Endodermal cell (in vitro differentiated cells): Measurements from ENCODE around the gene PRDX1. TPM values are rescaled to one million over a fixed set of nuclear protein-coding genes. Genes with fewer than 3 reads are reported as not detected.

Experiments used
- DNase-seq: peaks from one replicate; pipeline ENCODE4 v3.0.0-alpha.2; 2017
- H3K27ac ChIP-seq: 2 replicates; pipeline ENCODE4 v1.5.1; 2013; ENCODE audit warnings: mild to moderate bottlenecking, low read depth, low read length, moderate library complexity
- H3K27me3 ChIP-seq: 2 replicates; pipeline ENCODE4 v1.6.1; 2013; ENCODE audit warnings: mild to moderate bottlenecking, low read length, moderate library complexity; ENCODE audit not compliant: insufficient read depth, control insufficient read depth, poor library complexity, severe bottlenecking
- H3K36me3 ChIP-seq: 2 replicates; pipeline ENCODE4 v1.7.0; 2013; ENCODE audit warnings: mild to moderate bottlenecking, low read length, moderate library complexity; ENCODE audit not compliant: control insufficient read depth, insufficient read depth
- H3K4me1 ChIP-seq: one replicate; pipeline ENCODE4 v1.7.0; 2013; ENCODE audit warnings: low read length; ENCODE audit not compliant: control insufficient read depth, insufficient read depth
- H3K4me3 ChIP-seq: 2 replicates; pipeline ENCODE4 v1.5.1; 2013; ENCODE audit warnings: mild to moderate bottlenecking, low read length, moderate library complexity
- H3K9ac ChIP-seq: 2 replicates; pipeline ENCODE4 v1.6.1; 2013; ENCODE audit warnings: mild to moderate bottlenecking, low read length, moderate library complexity; ENCODE audit not compliant: poor library complexity, severe bottlenecking; ENCODE audit errors: extremely low read depth
- H3K9me3 ChIP-seq: 2 replicates; pipeline ENCODE4 v1.6.1; 2013; ENCODE audit warnings: mild to moderate bottlenecking, low read length, moderate library complexity; ENCODE audit not compliant: control insufficient read depth
- H3K27ac Mint-ChIP-seq: 2 replicates; pipeline ENCODE4 v1.8.0; 2020; ENCODE audit warnings: mixed read lengths
- H3K27me3 Mint-ChIP-seq: 2 replicates; pipeline ENCODE4 v1.8.0; 2021; ENCODE audit warnings: mild to moderate bottlenecking, mixed read lengths; ENCODE audit not compliant: insufficient read depth
- H3K36me3 Mint-ChIP-seq: 2 replicates; pipeline ENCODE4 v1.8.0; 2020; ENCODE audit warnings: low read depth, mixed read lengths
- H3K4me1 Mint-ChIP-seq: 2 replicates; pipeline ENCODE4 v1.8.0; 2020; ENCODE audit warnings: mixed read lengths
- H3K4me3 Mint-ChIP-seq: 2 replicates; pipeline ENCODE4 v1.8.0; 2020; ENCODE audit warnings: mild to moderate bottlenecking, moderate library complexity, mixed read lengths
- H3K9me3 Mint-ChIP-seq: 2 replicates; pipeline ENCODE4 v1.8.0; 2020; ENCODE audit warnings: mild to moderate bottlenecking, mixed read lengths
- WGBS, 2 experiments: methylation state at CpG; one replicate each; pipeline versions ENCODE4 v1.1.5 to v1.1.7; 2013; ENCODE audit warnings: missing lambda C conversion rate in 2 of 2, mixed read lengths in 1 of 2; ENCODE audit not compliant: insufficient coverage in 1 of 2, insufficient read length in 1 of 2; 5-methylcytosine and 5-hydroxymethylcytosine counted together
- total RNA-seq, 2 donors: library from RNA; stranded (reverse); fragmentation: NEBNext Ultra II Directional in 1 of 2; extraction: Animal tissue kit (Norgen Biotek cat#: 25700) in 1 of 2; gene quantifications; 2 replicates in 1 of 2; 3 replicates in 1 of 2; pipeline ENCODE4 v1.2.1, GENCODE V29; 2021
- TF ChIP-seq, protein P1 (sequence below): fragments of 200-600 bp; sonication (generic); conservative IDR thresholded peaks from 2 replicates; pipeline ENCODE4 v1.5.0; 2021; ENCODE audit warnings: antibody characterized with exemption, mild to moderate bottlenecking

PRDX1 gene
- total RNA-seq, 2 donors from 2014 or later = 872 to 949 TPM

DNA sequence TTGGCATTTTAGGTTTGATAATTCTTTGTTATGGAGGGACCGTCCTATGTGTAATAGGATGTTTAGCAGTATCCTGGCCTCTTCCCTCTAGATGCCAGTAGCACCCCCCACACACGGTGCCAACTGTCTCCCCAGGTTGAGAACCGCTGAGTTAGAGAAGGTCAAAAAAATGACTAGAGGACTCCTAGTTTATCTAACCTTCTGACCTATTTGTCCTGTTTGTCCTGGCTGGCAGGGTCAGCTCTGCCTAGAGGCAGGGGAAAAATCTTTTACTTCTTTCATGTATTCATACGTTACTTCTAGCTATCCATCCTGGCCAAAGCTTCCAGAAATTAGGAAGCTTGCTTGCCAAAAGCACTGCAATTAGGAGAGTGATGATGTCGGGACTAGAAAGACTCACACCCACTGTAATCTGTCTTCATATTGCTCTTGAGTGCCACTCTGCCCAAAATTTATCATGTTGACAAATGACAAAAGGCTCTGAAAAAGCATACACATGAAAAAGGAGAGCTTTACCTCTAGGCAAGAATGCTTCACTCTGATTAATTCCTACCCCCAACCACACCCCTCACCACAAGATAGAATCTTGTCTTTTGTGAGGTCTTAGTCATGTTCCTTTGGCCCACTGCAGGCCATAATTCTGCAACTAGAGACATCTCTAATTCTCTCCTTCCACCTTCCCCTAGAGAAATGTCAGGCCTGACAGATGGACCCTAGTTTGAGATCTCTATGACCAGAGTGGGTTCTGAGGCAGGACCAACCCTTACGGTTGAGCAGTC is 14.5 kb upstream of the PRDX1 start:
- H3K9me3 Mint-ChIP-seq = no peaks in the 10 kb centered on the region
- no peaks in the 10 kb centered on the region for H3K36me3 Mint-ChIP-seq
- H3K4me1 ChIP-seq = no peaks in the 10 kb centered on the region
- H3K4me1 Mint-ChIP-seq = peaks cover 4% of the 10 kb centered on the region
- WGBS, 2 experiments = 94 to 97% methylated on average over 4 to 6 of the region's 6 CpGs
- H3K27me3 ChIP-seq = no peaks in the 10 kb centered on the region
- peaks cover 2% of the 10 kb centered on the region for H3K27me3 Mint-ChIP-seq
- TF ChIP-seq, protein P1, sequence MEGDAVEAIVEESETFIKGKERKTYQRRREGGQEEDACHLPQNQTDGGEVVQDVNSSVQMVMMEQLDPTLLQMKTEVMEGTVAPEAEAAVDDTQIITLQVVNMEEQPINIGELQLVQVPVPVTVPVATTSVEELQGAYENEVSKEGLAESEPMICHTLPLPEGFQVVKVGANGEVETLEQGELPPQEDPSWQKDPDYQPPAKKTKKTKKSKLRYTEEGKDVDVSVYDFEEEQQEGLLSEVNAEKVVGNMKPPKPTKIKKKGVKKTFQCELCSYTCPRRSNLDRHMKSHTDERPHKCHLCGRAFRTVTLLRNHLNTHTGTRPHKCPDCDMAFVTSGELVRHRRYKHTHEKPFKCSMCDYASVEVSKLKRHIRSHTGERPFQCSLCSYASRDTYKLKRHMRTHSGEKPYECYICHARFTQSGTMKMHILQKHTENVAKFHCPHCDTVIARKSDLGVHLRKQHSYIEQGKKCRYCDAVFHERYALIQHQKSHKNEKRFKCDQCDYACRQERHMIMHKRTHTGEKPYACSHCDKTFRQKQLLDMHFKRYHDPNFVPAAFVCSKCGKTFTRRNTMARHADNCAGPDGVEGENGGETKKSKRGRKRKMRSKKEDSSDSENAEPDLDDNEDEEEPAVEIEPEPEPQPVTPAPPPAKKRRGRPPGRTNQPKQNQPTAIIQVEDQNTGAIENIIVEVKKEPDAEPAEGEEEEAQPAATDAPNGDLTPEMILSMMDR = no peak
- no peak overlapping the region for H3K27ac Mint-ChIP-seq
- H3K9ac ChIP-seq = no peak overlapping the region
- H3K36me3 ChIP-seq = no peaks in the 10 kb centered on the region
- no peak overlapping the region for H3K4me3 ChIP-seq
- H3K9me3 ChIP-seq = no peaks in the 10 kb centered on the region
- no peak overlapping the region for H3K4me3 Mint-ChIP-seq
- no peak for DNase-seq
- no peak overlapping the region for H3K27ac ChIP-seq

DNA sequence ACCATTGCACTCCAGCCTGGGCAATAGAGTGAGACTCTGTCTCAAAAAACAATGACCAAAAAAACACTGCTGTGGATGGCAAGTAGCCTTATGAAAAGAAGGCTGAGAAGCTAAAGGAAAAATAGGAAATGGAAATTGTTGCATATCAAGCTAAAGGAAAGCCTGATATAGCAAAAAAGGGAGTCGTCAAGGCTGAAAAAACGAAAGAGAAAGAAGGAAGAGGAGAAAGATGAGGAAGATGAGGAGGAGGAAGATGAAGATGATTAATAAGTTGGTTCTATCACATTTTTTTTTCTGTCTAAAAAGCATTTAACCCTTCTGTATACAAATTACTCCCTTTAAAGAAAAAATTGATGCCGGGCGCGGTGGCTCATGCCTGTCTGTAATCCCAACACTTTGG is 10.2 kb upstream of the PRDX1 start:
- H3K9me3 ChIP-seq = no peaks in the 10 kb centered on the region
- 91 to 92% methylated on average over 5 of the region's 5 CpGs for WGBS, 2 experiments
- H3K27ac ChIP-seq = no peak overlapping the region
- H3K4me3 ChIP-seq = no peak overlapping the region
- Mint-ChIP-seq H3K36me3 (no peaks in the 10 kb centered on the region), H3K9me3 (no peaks in the 10 kb centered on the region), H3K27ac (no peak overlapping the region), H3K4me3 (no peak overlapping the region), H3K27me3 (peaks cover 2% of the 10 kb centered on the region), H3K4me1 (peaks cover 9% of the 10 kb centered on the region)
- H3K27me3 ChIP-seq = no peaks in the 10 kb centered on the region
- no peak for DNase-seq
- H3K9ac ChIP-seq = no peak overlapping the region
- H3K4me1 ChIP-seq = no peaks in the 10 kb centered on the region
- no peaks in the 10 kb centered on the region for H3K36me3 ChIP-seq
- TF ChIP-seq, protein P1 = no peak

DNA sequence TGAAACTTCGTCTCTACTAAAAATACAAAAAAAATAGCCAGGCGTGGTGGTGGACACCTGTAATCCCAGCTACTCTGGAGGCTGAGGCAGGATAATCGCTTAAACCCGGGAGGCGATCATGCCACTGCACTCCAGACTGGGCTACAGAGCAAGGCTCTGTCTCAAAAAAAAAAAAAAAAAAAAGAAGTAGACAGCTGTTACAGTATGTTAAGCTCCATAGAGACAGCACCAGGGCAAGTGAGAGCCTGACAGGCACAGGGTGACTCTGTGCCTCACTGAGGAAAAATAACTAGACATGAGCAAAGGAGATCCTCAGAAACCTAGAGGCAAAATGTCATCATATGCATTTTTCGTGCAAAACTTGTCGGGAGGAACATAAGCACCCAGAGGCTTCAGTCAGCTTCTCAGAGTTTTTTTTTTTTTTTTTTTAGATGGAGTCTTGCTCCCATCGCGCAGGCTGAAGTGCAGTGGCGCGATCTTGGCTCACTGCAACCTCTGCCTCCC is 9.0 kb upstream of the PRDX1 start:
- H3K4me1 Mint-ChIP-seq = peaks cover 11% of the 10 kb centered on the region
- no peaks in the 10 kb centered on the region for H3K9me3 Mint-ChIP-seq
- TF ChIP-seq, protein P1 = no peak

More for the DNA sequence above, 9.0 kb upstream of the PRDX1 start:
- Histone ChIP-seq H3K36me3 (no peaks in the 10 kb centered on the region), H3K4me1 (no peaks in the 10 kb centered on the region), H3K4me3 (no peak overlapping the region), H3K9ac (no peak overlapping the region), H3K9me3 (no peaks in the 10 kb centered on the region), H3K27me3 (no peaks in the 10 kb centered on the region), H3K27ac (no peak overlapping the region)
- WGBS, 2 experiments = 93 to 94% methylated on average over 7 to 11 of the region's 11 CpGs
- no peak overlapping the region for H3K27ac Mint-ChIP-seq
- peaks cover 2% of the 10 kb centered on the region for H3K27me3 Mint-ChIP-seq
- no peaks in the 10 kb centered on the region for H3K36me3 Mint-ChIP-seq
- no peak for DNase-seq
- H3K4me3 Mint-ChIP-seq = no peak overlapping the region
